ENCODE results near the gene ALDH3B2.
"Not testable (repeated sequence)": the region's sequence is repeated elsewhere in the genome, so short reads cannot be mapped to it uniquely, and the experiment has no call there.

ALDH3B2 gene

DNA sequence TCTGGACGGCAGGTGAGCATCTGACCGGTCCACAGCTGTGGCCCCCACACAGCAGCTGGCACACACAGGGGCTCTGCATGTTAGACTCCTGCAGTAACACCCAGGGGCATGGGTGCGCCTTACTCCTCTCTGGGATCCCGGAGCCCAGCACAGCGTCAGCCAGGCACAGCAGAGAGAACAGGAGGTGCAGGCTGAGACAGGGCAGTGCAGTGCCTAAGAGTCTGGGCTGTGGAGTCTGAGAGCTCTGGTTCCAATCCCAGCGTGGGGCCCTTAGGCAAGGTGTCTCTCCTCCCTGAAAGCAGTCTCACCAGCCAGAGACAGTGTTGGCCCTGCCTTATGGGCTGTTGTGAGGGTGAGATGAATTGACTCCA, 47.0 kb downstream of the ALDH3B2 start:
- TF ChIP-seq ZFX (IDR thresholded peaks at IDR 0.05), result no peak
- TF ChIP-seq, protein P1, sequence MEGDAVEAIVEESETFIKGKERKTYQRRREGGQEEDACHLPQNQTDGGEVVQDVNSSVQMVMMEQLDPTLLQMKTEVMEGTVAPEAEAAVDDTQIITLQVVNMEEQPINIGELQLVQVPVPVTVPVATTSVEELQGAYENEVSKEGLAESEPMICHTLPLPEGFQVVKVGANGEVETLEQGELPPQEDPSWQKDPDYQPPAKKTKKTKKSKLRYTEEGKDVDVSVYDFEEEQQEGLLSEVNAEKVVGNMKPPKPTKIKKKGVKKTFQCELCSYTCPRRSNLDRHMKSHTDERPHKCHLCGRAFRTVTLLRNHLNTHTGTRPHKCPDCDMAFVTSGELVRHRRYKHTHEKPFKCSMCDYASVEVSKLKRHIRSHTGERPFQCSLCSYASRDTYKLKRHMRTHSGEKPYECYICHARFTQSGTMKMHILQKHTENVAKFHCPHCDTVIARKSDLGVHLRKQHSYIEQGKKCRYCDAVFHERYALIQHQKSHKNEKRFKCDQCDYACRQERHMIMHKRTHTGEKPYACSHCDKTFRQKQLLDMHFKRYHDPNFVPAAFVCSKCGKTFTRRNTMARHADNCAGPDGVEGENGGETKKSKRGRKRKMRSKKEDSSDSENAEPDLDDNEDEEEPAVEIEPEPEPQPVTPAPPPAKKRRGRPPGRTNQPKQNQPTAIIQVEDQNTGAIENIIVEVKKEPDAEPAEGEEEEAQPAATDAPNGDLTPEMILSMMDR (conservative IDR thresholded peaks at IDR 0.05), result no peak
- H3K27ac ChIP-seq, result no peak overlapping the region; the same call in 1 of the 2 replicates

DNA sequence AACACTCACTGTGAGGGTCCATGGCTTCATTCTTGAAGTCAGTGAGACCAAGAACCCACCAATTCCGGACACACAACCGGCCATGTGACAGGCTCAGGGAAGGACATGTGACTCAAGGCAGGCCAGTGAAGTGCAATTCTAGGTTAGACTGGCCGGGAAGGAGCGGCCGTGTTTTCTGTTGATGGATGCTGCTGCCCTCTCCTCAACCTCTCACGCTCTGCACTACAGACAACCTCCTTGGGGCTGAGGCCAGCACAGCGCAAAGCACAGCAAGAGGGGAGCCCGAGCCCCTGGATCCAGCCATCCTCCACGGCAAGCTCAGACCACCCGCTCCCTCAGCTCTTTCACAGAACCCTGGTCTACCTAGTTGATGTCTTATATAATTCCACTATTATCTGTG, 47.5 kb downstream of the ALDH3B2 start:
- TF ChIP-seq, protein P1 (conservative IDR thresholded peaks at IDR 0.05), result no peak
- no peak for TF ChIP-seq ZFX (IDR thresholded peaks at IDR 0.05)
- H3K27ac ChIP-seq, result no peak overlapping the region

DNA sequence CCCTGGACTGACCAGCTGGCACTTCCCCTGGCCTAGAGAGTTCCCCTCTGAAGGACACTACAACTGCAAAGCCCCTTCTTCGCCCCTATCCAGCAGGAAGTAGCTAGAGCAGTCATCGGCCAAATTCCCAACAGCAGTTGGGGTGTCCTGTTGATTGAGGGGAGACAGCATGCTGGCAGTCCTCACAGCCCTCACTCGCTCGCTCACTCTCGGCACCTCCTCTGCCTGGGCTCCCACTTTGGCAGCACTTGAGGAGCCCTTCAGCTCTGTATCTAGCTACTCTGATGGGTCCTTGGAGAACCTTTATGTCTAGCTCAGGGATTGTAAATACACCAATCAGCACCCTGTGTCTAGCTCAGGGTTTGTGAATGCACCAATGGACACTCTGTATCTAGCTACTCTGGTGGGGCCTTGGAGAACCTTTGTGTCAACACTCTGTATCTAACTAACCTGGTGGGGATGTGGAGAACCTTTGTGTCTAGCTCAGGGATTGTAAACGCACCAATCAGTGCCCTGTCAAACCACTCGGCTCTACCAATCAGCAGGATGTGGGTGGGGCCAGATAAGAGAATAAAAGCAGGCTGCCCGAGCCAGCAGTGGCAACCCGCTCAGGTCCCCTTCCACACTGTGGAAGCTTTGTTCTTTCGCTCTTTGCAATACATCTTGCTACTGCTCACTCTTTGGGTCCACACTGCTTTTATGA, 48.1 kb downstream of the ALDH3B2 start:
- not testable (repeated sequence) for H3K27ac ChIP-seq

DNA sequence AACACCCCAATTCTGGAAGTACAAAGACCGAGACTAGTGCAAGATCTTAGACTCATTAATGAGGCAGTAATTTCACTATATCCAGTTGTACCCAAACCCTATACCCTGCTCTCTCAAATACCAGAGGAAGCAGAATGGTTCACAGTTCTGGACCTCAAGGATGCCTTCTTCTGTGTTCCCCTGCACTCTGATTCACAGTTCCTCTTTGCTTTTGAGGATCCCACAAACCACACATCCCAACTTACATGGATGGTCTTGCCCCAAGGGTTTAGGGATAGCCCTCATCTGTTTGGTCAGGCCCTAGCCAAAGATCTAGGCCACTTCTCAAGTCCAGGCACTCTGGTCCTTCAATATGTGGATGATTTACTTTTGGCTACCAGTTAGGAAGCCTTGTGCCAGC, 50.6 kb downstream of the ALDH3B2 start:
- H3K27ac ChIP-seq, result not testable (repeated sequence)

DNA sequence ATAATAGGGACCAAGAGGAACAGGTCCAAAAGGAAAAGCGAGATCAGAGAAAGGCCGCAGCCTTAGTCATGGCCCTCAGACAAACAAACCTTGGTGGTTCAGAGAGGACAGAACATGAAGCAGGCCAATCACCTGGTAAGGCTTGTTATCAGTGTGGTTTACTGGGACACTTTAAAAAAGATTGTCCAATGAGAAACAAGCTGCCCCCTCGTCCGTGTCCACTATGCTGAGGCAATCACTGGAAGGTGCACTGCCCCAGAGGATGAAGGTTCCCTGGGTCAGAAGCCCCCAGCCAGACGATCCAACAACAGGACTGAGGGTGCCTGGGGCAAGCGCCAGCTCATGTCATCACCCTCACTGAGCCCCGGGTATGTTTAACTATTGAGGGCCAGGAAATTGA, 51.5 kb downstream of the ALDH3B2 start:
- H3K27ac ChIP-seq, result not testable (repeated sequence)

DNA sequence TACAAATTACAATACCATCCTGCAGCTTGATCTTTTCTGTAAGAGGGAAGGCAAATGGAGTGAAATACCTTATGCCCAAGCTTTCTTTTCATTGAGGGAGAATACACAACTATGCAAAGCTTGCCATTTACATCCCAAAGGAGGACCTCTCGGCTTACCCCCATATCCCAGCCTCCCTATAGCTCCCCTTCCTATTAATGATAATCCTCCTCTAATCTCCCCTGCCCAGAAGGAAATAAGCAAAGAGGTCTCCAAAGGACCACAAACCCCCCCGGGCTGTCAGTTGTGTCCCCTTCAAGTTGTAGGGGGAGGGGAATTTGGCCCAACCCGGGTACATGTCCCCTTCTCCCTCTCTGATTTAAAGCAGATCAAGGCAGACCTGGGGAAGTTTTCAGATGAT, 52.5 kb downstream of the ALDH3B2 start:
- H3K27ac ChIP-seq, result not testable (repeated sequence)

DNA sequence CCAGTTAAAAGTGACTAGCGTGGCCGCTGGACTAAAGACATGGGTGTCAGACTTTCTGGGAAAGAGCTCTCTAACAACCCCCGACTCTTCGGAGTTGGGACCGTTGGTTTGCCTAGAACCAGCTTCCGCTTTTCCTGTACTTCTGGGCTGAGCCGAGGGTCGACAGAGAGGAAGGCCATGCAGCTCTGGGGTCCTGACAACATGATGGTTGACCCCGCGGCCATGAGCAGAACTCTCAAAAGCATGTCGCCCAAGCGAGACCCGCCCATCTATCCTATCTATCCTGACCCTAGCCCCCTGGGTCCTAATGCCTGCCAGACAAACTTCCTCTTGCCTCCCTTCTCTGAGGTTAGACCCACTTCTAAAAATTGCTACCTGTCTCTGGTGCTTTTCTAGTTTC, 53.8 kb downstream of the ALDH3B2 start:
- not testable (repeated sequence) for H3K27ac ChIP-seq

DNA sequence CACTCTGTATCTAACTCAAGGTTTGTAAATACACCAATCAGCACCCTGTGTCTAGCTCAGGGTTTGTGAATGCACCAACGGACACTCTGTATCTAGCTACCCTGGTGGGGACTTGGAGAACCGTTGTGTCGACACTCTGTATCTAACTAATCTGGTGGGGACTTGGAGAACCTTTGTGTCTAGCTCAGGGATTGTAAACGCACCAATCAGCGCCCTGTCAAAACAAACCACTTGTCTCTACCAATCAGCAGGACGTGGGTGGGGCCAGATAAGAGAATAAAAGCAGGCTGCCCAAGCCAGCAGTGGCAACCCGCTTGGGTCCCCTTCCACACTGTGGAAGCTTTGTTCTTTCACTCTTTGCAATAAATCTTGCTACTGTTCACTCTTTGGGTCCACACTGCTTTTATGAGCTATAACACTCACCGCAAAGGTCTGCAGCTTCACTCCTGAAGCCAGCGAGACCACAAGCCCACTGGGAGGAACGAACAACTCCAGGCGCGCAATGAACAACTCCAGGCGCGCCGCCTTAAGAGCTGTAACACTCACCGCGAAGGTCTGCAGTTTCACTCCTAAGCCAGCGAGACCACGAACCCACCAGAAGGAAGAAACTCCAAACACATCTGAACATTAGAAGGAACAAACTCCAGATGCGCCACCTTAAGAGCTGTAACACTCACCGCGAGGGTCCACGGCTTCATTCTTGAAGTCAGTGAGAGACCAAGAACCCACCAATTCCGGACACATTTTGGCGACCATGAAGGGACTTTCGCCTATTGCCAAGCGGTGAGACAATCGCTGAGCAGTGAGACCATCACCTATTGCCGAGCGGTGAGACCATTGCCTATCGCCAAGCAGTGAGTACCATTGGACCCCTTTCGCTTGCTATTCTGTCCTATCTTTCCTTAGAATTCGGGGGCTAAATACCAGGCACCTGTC, 54.5 kb downstream of the ALDH3B2 start:
- not testable (repeated sequence) for H3K27ac ChIP-seq

DNA sequence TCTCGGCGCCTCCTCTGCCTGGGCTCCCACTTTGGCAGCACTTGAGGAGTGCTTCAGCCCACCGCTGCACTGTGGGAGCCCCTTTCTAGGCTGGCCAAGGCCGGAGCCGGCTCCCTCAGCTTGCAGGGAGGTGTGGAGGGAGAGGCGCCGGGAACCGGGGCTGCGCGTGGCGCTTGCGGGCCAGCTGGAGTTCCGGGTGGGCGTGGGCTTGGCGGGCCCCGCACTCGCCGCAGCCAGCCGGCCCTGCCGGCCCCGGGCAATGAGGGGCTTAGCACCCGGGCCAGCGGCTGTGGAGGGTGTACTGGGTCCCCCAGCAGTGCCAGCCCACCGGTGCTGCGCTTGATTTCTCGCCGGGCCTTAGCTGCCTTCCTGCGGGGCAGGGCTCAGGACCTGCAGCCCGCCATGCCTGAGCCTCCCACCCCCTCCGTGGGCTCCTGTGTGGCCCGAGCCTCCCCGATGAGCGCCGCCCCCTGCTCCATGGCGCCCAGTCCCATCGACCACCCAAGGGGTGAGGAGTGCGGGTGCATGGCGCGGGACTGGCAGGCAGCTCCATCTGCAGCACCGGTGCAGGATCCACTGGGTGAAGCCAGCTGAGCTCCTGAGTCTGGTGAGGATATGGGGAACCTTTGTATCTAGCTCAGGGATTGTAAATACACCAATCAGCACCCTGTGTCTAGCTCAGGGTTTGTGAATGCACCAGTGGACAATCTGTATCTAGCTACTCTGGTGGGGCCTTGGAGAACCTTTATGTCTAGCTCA, 55.3 kb downstream of the ALDH3B2 start:
- H3K27ac ChIP-seq, result not testable (repeated sequence)

DNA sequence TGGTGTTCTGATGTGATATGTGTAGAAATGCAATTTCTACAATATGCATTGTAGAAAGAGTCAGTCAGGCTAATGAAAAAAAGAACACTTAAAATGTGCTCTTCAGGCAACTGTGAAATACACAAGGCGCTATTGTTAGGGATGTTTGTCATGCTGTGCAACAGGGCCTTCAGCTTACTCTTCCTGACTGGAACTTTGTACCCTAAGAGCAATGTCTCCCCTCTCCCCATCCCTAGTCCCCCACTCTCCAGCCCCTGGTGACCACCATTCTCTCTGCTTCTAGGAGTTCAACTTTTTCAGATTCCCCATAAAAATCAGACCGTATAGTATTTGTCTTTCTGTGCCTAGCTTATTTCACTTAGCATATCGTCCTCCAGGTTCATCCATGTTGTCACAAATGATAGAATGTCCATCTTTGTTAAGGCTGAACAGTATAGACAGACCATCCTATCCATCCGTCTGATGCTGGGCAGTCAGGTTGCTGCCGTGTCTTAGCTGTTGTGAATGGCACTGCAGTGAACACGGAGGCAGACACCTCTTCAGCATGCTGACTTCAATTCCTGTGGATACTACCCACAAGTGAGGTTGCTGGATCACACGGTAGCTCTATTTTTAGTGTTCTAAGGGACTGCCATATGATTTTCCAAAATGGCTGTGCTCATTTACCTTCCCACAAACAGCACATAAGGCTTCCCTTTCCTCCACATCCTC, 57.0 kb downstream of the ALDH3B2 start:
- TF ChIP-seq ZFX (IDR thresholded peaks at IDR 0.05), result no peak
- TF ChIP-seq, protein P1 (conservative IDR thresholded peaks at IDR 0.05), result no peak
- no peak overlapping the region for H3K27ac ChIP-seq

Data from C4-2B (cell line).